Measurements from ENCODE around the gene CCDC85C.

Gene CCDC85C

GRCh38 chr14:99619835-99620834, 16.1 kb upstream of the CCDC85C start:
- Mint-ChIP-seq H3K27me3 (peaks cover 19% of the 10 kb centered on the region), H3K4me3 (no peak overlapping the region), H3K4me1 (no peaks in the 10 kb centered on the region), H3K9me3 (no peaks in the 10 kb centered on the region), H3K27ac (no peak overlapping the region), H3K36me3 (no peaks in the 10 kb centered on the region)

DNA sequence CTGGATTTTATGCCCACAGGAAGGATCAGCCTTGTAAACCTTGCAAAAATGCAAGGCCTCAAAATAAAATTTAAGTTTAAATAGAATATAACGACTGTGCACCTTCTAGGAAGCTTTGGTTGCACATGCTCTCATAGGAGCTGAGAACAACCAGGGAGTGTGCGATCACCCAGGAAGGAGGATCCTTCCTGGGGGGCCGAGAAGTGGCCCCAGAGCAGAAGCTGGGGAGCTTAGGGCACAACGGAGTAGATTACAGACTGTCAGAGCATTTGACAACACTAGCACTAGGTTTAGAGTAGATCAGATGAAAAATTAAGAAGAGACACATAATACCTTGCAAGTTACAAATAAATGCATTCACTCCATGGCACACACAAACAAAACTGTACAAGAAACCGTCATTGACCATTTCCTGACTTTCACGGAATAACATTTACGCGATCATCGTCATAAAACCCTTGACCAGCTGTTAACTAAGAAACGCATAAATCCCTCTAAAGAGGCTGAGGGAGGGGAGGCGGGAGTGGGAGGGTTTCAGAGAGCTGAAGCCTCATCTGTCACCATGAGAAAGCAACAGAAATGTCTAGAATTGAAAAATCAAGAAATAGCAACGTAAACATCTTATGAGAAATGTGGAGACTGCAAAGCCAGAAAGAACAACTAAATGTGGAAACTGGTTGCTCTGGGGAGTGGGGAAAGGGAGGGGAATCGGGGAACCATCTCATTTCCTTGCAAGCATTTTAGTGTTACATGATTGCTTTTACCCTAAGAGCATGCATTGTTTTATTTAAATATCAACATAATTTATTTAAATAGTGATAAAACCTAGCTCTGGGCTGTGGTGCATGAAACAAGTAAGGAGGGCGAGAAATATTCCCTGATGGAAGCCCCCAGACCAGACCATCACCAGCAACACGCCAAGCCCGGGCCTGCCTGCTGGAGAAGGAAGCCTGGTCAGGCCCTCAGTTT, 13.1 kb upstream of the CCDC85C start:
- Mint-ChIP-seq H3K27ac (no peak overlapping the region), H3K27me3 (peaks cover 9% of the 10 kb centered on the region), H3K4me1 (no peaks in the 10 kb centered on the region), H3K4me3 (no peak overlapping the region), H3K36me3 (no peaks in the 10 kb centered on the region), H3K9me3 (no peaks in the 10 kb centered on the region)

GRCh38 chr14:99615497-99616157, 11.6 kb upstream of the CCDC85C start:
- no peak overlapping the region for H3K27ac Mint-ChIP-seq
- H3K27me3 Mint-ChIP-seq: peaks cover 8% of the 10 kb centered on the region
- H3K36me3 Mint-ChIP-seq: no peaks in the 10 kb centered on the region
- H3K4me3 Mint-ChIP-seq: no peak overlapping the region
- H3K4me1 Mint-ChIP-seq: no peaks in the 10 kb centered on the region
- H3K9me3 Mint-ChIP-seq: no peaks in the 10 kb centered on the region

DNA sequence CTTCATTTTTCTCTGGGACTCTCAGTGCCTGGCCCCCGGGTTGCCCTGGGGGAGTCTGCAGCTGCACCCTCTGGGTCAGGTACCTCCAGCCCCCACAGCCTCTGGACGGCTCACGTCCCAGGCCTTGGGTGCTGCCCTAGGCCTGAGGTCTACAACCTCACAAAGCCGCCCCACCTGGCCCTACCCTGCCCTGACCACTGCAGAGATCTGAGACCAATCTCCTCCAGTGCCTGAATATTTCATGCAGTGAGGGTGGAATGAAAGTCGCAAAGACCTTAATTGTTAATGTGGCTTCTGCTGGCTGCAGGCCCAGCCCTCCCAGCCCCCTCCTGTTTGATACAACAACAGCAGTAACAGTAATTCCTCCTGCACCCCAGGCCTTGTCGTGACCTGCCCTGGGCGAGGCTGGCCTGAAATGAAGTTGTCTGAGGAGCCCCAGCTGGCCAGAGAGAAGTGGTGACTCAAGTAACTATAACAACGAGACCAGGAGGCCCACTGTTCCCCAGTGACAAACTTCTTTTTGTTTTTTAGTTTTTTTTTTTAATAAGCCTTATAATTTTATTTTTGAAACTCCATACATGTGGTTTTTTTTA, 8.8 kb upstream of the CCDC85C start:
- Mint-ChIP-seq H3K27me3 (peaks cover 5% of the 10 kb centered on the region), H3K4me1 (no peaks in the 10 kb centered on the region), H3K36me3 (no peaks in the 10 kb centered on the region), H3K9me3 (no peaks in the 10 kb centered on the region), H3K27ac (no peak overlapping the region), H3K4me3 (no peak overlapping the region)

- Mint-ChIP-seq H3K9me3 (no peaks in the 10 kb centered on the region), H3K4me3 (no peak overlapping the region), H3K27ac (no peak overlapping the region), H3K36me3 (no peaks in the 10 kb centered on the region), H3K4me1 (no peaks in the 10 kb centered on the region), H3K27me3 (peaks cover 5% of the 10 kb centered on the region)
These were observed 8.2 kb upstream of the CCDC85C start for GRCh38 chr14:99612071-99612737.

DNA sequence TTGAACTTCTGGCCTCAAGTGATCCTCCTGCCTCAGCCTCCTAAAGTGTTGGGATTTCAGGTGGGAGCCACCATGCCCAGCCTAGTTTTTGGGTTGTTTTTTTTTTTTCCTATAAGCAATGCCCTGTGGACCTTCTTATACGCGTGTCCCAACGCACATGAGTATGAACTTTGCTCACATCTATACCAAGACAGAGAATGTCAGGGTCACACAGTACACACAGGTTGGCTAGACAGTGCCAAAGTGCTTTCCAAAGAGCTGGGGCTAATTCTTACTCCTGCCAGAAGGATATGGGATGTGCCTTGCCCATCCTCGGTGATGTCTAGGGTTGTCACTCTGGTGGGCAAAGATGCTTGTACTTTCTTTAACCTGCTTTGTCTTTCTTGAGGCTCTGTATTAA, 7.6 kb upstream of the CCDC85C start:
- H3K27ac Mint-ChIP-seq: no peak overlapping the region
- no peaks in the 10 kb centered on the region for H3K4me1 Mint-ChIP-seq
- no peaks in the 10 kb centered on the region for H3K36me3 Mint-ChIP-seq
- no peaks in the 10 kb centered on the region for H3K9me3 Mint-ChIP-seq
- H3K4me3 Mint-ChIP-seq: no peak overlapping the region
- peaks cover 5% of the 10 kb centered on the region for H3K27me3 Mint-ChIP-seq

GRCh38 chr14:99609245-99610170, 5.5 kb upstream of the CCDC85C start:
- no peak overlapping the region for H3K4me3 Mint-ChIP-seq
- no peaks in the 10 kb centered on the region for H3K36me3 Mint-ChIP-seq
- H3K9me3 Mint-ChIP-seq: no peaks in the 10 kb centered on the region
- peaks cover 7% of the 10 kb centered on the region for H3K4me1 Mint-ChIP-seq
- H3K27ac Mint-ChIP-seq: no peak overlapping the region
- H3K27me3 Mint-ChIP-seq: no peaks in the 10 kb centered on the region

GRCh38 chr14:99608591-99608990, 4.6 kb upstream of the CCDC85C start:
- no peak overlapping the region for H3K4me3 Mint-ChIP-seq
- H3K36me3 Mint-ChIP-seq: no peaks in the 10 kb centered on the region
- H3K9me3 Mint-ChIP-seq: no peaks in the 10 kb centered on the region
- H3K4me1 Mint-ChIP-seq: peaks cover 7% of the 10 kb centered on the region
- no peak overlapping the region for H3K27ac Mint-ChIP-seq
- H3K27me3 Mint-ChIP-seq: no peaks in the 10 kb centered on the region

DNA sequence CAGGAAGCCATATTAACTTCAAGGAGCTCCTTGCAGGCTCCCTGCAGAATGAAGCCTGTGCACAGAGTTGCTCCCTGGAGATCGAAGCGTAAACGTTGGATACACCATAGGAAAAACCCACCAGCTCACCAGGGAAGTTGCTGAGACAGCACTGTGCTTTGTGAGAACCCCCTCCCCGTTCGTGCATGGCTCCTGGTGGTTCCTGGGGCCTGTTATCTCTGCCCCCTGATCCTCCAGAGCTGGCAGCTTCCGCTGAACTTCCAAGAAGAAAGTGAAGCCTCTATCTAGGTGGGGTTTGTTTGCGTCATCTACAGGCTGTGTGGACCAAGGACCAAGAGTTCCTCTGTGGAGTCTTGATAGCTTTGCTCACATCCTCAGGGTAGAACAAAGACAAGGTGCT, 2.4 kb upstream of the CCDC85C start:
- H3K27me3 Mint-ChIP-seq: no peaks in the 10 kb centered on the region
- no peaks in the 10 kb centered on the region for H3K36me3 Mint-ChIP-seq
- no peaks in the 10 kb centered on the region for H3K9me3 Mint-ChIP-seq
- H3K27ac Mint-ChIP-seq: no peak overlapping the region
- peaks cover 19% of the 10 kb centered on the region for H3K4me1 Mint-ChIP-seq
- H3K4me3 Mint-ChIP-seq: no peak overlapping the region

- Mint-ChIP-seq H3K36me3 (no peaks in the 10 kb centered on the region), H3K27ac (peak overlapping the region; percentile 88), H3K4me1 (peaks cover 23% of the 10 kb centered on the region), H3K4me3 (peak overlapping the region; percentile 85), H3K9me3 (no peaks in the 10 kb centered on the region), H3K27me3 (no peaks in the 10 kb centered on the region)
These were observed 1.4 kb upstream of the CCDC85C start for GRCh38 chr14:99605299-99605961.

- Mint-ChIP-seq H3K27me3 (no peaks in the 10 kb centered on the region), H3K9me3 (no peaks in the 10 kb centered on the region), H3K27ac (peak overlapping the region; percentile 32), H3K4me1 (peaks cover 23% of the 10 kb centered on the region), H3K36me3 (no peaks in the 10 kb centered on the region), H3K4me3 (peak overlapping the region; percentile 85)
These were observed 825 bp upstream of the CCDC85C start for GRCh38 chr14:99604766-99605298.

GRCh38 chr14:99604278-99604765, 315 bp upstream of the CCDC85C start:
- H3K27me3 Mint-ChIP-seq: no peaks in the 10 kb centered on the region
- no peaks in the 10 kb centered on the region for H3K9me3 Mint-ChIP-seq
- H3K4me1 Mint-ChIP-seq: peaks cover 23% of the 10 kb centered on the region
- peak overlapping the region; percentile 32 for H3K27ac Mint-ChIP-seq
- H3K36me3 Mint-ChIP-seq: no peaks in the 10 kb centered on the region
- H3K4me3 Mint-ChIP-seq: peak overlapping the region; percentile 85

DNA sequence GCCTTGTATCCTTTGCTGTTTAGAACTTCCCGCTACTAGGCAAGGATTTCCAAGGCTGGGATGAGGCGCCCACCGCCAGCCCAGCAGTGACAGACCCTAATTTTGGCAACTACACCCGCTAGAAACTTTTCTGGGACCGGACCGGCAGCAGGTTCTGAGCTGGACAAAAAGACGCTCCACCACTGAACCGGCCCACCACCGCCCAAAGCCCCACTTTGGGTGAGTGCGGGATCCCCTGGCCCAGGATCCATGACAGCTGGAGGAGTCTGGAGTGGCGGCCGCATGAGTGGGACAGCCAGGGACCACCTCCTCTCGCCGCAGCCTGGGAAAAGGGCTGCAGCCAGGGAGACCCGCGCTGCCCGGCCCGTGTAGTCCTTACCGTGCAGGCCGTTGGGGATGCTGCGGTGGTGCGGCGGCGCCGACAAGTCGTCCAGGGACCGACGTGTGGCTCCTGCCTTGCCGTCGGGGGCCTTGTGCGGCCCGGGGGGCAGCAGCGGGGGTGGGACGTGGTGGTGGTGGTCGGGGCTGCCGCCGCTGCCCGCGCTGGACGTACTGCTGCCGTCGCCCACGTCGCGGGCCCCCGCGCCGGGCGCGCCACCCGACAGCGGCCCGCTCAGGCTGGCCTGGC, 1.1 kb downstream of the CCDC85C start:
- no peaks in the 10 kb centered on the region for H3K36me3 Mint-ChIP-seq
- H3K27ac Mint-ChIP-seq: no peak overlapping the region
- H3K4me1 Mint-ChIP-seq: peaks cover 26% of the 10 kb centered on the region
- no peaks in the 10 kb centered on the region for H3K27me3 Mint-ChIP-seq
- H3K4me3 Mint-ChIP-seq: peak overlapping the region; percentile 67
- H3K9me3 Mint-ChIP-seq: no peaks in the 10 kb centered on the region
